Endothelial cell of umbilical vein (primary cell): ENCODE measurements around the gene ZNF717. TPM values are rescaled to one million over a fixed set of nuclear protein-coding genes. Genes with fewer than 3 reads are reported as not detected.
"Not testable (repeated sequence)": the region's sequence is repeated elsewhere in the genome, so short reads cannot be mapped to it uniquely, and the experiment has no call there.

Experiments used
- BruUV-seq: library from RNA; stranded (reverse); fragments of 400-500 nt; replicated peaks from 2 replicates; lab custom pipeline; 2021; lab: Mats Ljungman, UMichigan
- CTCF ChIA-PET: fragments of 300-600, 350-600 bp; sonication (Branson Sonifier 250); formaldehyde crosslinking; loops from one replicate; lab custom pipeline; 2021; ENCODE audit warnings: antibody characterized with exemption, inconsistent platforms; lab: Charles Lee
- POLR2A ChIA-PET: fragments of 300-600, 350-600 bp; sonication (Branson Sonifier 250); formaldehyde crosslinking; loops from one replicate; lab custom pipeline; 2021; ENCODE audit warnings: antibody characterized with exemption, inconsistent platforms; lab: Charles Lee
- DNase-seq: peaks from one replicate; pipeline ENCODE4 v3.0.0-alpha.2; 2011; ENCODE audit warnings: low read depth, low spot score
- FAIRE-seq: peaks from 2 replicates; lab custom pipeline; 2011; peaks lifted over from hg19 to GRCh38; lab: Jason Lieb, UNC
- H2AFZ ChIP-seq: 2 replicates; pipeline ENCODE4 v1.6.0; 2012; ENCODE audit warnings: low read depth, low read length, control low read depth, inconsistent platforms
- H3K27ac ChIP-seq: 2 replicates; pipeline ENCODE4 v1.5.1; 2011; ENCODE audit warnings: low read depth, mild to moderate bottlenecking, control low read depth, low read length, moderate library complexity; ENCODE audit not compliant: insufficient read depth
- H3K27me3 ChIP-seq, 2 experiments: 2 replicates each; pipeline versions ENCODE4 v1.6.0 to v1.6.1; 2011; ENCODE audit warnings: low read length in 2 of 2, mixed read lengths in 1 of 2; ENCODE audit not compliant: control insufficient read depth in 2 of 2, insufficient read depth in 2 of 2
- H3K36me3 ChIP-seq, 2 experiments: 2 replicates in 1 of 2; 3 replicates in 1 of 2; pipeline ENCODE4 v1.5.1; 2011; ENCODE audit warnings: low read length in 2 of 2, mild to moderate bottlenecking in 1 of 2, moderate library complexity in 1 of 2; ENCODE audit not compliant: control insufficient read depth in 2 of 2, insufficient read depth in 2 of 2; ENCODE audit errors: extremely low read depth in 1 of 2
- H3K4me1 ChIP-seq: 3 replicates; pipeline ENCODE4 v1.5.1; 2011; ENCODE audit warnings: mild to moderate bottlenecking, low read length; ENCODE audit not compliant: control insufficient read depth, insufficient read depth; ENCODE audit errors: extremely low read depth
- H3K4me2 ChIP-seq: 2 replicates; pipeline ENCODE4 v1.6.1; 2011; ENCODE audit warnings: low read length, control low read depth, mixed read lengths; ENCODE audit not compliant: insufficient read depth
- H3K4me3 ChIP-seq, 3 experiments: fragments of 200-600 bp in 1 of 3; sonication (generic), shearing (Covaris generic) in 1 of 3; replicated peaks in 1 of 3; 2 replicates each; pipeline ENCODE4 v1.5.1; 2011 to 2016; ENCODE audit warnings: control low read depth in 3 of 3, low read length in 3 of 3, mild to moderate bottlenecking in 2 of 3, inconsistent platforms in 1 of 3, low read depth in 1 of 3, moderate library complexity in 1 of 3; ENCODE audit not compliant: insufficient read depth in 1 of 3
- H3K79me2 ChIP-seq: 2 replicates; pipeline ENCODE4 v1.6.0; 2012; ENCODE audit warnings: low read length, inconsistent platforms; ENCODE audit not compliant: control insufficient read depth, insufficient read depth
- H3K9ac ChIP-seq: replicated peaks from 2 replicates; pipeline ENCODE3; 2011; ENCODE audit warnings: low read length, control low read depth; ENCODE audit not compliant: insufficient read depth; ENCODE audit errors: extremely low read depth
- H3K9me1 ChIP-seq: replicated peaks from 3 replicates; pipeline ENCODE4 v1.6.0; 2011; ENCODE audit warnings: mild to moderate bottlenecking, low read length; ENCODE audit not compliant: control insufficient read depth, insufficient read depth; ENCODE audit errors: extremely low read depth
- H3K9me3 ChIP-seq: replicated peaks from 2 replicates; pipeline ENCODE4 v1.5.1; 2012; ENCODE audit warnings: low read length, inconsistent platforms; ENCODE audit not compliant: control insufficient read depth, insufficient read depth
- H4K20me1 ChIP-seq: replicated peaks from 2 replicates; pipeline ENCODE3; 2011; ENCODE audit warnings: mild to moderate bottlenecking, low read length; ENCODE audit not compliant: control insufficient read depth, insufficient read depth; ENCODE audit errors: extremely low read depth
- CTCF ChIP-seq, 2 donors: IDR thresholded peaks; 1 replicate in 1 of 2; 2 replicates in 1 of 2; pipeline ENCODE4 v1.5.1; 2011; ENCODE audit warnings: low read length in 2 of 2, mild to moderate bottlenecking in 2 of 2, moderate library complexity in 2 of 2, control low read depth in 1 of 2, inconsistent platforms in 1 of 2, low read depth in 1 of 2; ENCODE audit not compliant: insufficient read depth in 1 of 2; ENCODE audit errors: extremely low read depth in 1 of 2
- EZH2 ChIP-seq: IDR thresholded peaks from 2 replicates; pipeline ENCODE4 v1.6.1; 2012; ENCODE audit warnings: borderline replicate concordance, low read depth, mild to moderate bottlenecking, moderate library complexity, low read length, inconsistent platforms; ENCODE audit not compliant: severe bottlenecking
- FOS ChIP-seq: IDR thresholded peaks from 2 replicates; pipeline ENCODE4 v1.6.1; 2011; ENCODE audit warnings: mild to moderate bottlenecking, low read length, moderate library complexity, borderline replicate concordance; ENCODE audit not compliant: insufficient read depth
- GATA2 ChIP-seq: IDR thresholded peaks from 2 replicates; pipeline ENCODE4 v1.7.0; 2011; ENCODE audit warnings: low read depth, mild to moderate bottlenecking, moderate library complexity, mixed read lengths, low read length; ENCODE audit not compliant: insufficient read length, insufficient read depth
- JUN ChIP-seq: IDR thresholded peaks from 2 replicates; pipeline ENCODE4 v1.6.1; 2011; ENCODE audit warnings: borderline replicate concordance, low read depth; ENCODE audit not compliant: insufficient read length, insufficient read depth
- MAX ChIP-seq: IDR thresholded peaks from 2 replicates; pipeline ENCODE4 v1.6.1; 2011; ENCODE audit not compliant: insufficient read depth, insufficient read length
- MYC ChIP-seq: IDR thresholded peaks from one replicate; pipeline ENCODE4 v1.6.1; 2011; ENCODE audit warnings: mild to moderate bottlenecking, low read depth, low read length
- POLR2A ChIP-seq: IDR thresholded peaks from 2 replicates; pipeline ENCODE4 v1.6.1; 2012; ENCODE audit warnings: low read depth, mild to moderate bottlenecking, control low read depth, low read length
- POLR2AphosphoS5 ChIP-seq: IDR thresholded peaks from 2 replicates; pipeline ENCODE4 v1.6.1; 2012; ENCODE audit warnings: low read depth, mild to moderate bottlenecking, control low read depth, low read length, moderate library complexity; ENCODE audit not compliant: insufficient read depth
- dilution Hi-C: fragments of 300-500 bp; cut with MboI; formaldehyde crosslinking; loops from one replicate; pipeline ENCODE4 v1.15.0; 2019; ENCODE audit warnings: low sequenced_read_pairs; ENCODE audit not compliant: extremely low pct_ligation_motif_present
- intact Hi-C: fragments of 100-400 bp; cut with micrococcal nuclease; formaldehyde crosslinking; loops from one replicate; pipeline ENCODE4 v1.10.0; 2022
- polyA plus RNA-seq, 4 experiments: library from polyadenylated mRNA; depleted of rRNA in 3 of 4; stranded (reverse) in 3 of 4; unstranded in 1 of 4; fragments of >200 nt; gene quantifications; 2 replicates each; pipeline versions ENCODE4 v1.2.1 to v1.2.3, GENCODE V29; 2011 to 2012; ENCODE audit warnings: missing spikeins in 1 of 4
- total RNA-seq: library from RNA; stranded (reverse); gene quantifications from 2 replicates; pipeline ENCODE4 v1.2.3, GENCODE V29; 2021

Gene ZNF717
- total and polyA plus RNA-seq, 2 donors (not counting 3 experiments of a cell fraction or from before 2014, with no cell fraction given), result 4.1 to 7.1 TPM

GRCh38 chr3:75781079-75781745 is 4.1 kb downstream of the ZNF717 start:
- dilution Hi-C loops (no loop called here), intact Hi-C loops (no loop called here)
- no peaks in the 10 kb centered on the region for H3K36me3 ChIP-seq
- H3K9ac ChIP-seq, result no peak overlapping the region
- FAIRE-seq, result no peak
- ChIA-PET POLR2A (no interaction called here), CTCF (no interaction called here)
- no peaks in the 10 kb centered on the region for H3K9me3 ChIP-seq
- H3K9me1 ChIP-seq, result no peaks in the 10 kb centered on the region
- H3K4me2 ChIP-seq, result no peak overlapping the region
- no TSS peak for BruUV-seq
- H3K4me1 ChIP-seq, result no peaks in the 10 kb centered on the region
- no peaks in the 10 kb centered on the region for H4K20me1 ChIP-seq
- H3K79me2 ChIP-seq, result no peaks in the 10 kb centered on the region
- no peak overlapping the region for H3K27ac ChIP-seq
- H3K4me3 ChIP-seq, result no peak overlapping the region
- no peak for DNase-seq
- no peak overlapping the region for H2AFZ ChIP-seq
- no peak for TF ChIP-seq JUN
- TF ChIP-seq EZH2, result no peak
- TF ChIP-seq CTCF (IDR thresholded peaks at IDR 0.05; ENCODE audit: extremely low read depth in 1 of 2, insufficient read depth in 1 of 2, low read depth in 1 of 2, low read length in 2 of 2), result no peak
- no peak for TF ChIP-seq FOS
- no peak for TF ChIP-seq POLR2A
- no peak for TF ChIP-seq MYC
- no peak for TF ChIP-seq POLR2AphosphoS5
- TF ChIP-seq GATA2, result no peak
- no peak for TF ChIP-seq MAX
- no peaks in the 10 kb centered on the region for H3K27me3 ChIP-seq

DNA sequence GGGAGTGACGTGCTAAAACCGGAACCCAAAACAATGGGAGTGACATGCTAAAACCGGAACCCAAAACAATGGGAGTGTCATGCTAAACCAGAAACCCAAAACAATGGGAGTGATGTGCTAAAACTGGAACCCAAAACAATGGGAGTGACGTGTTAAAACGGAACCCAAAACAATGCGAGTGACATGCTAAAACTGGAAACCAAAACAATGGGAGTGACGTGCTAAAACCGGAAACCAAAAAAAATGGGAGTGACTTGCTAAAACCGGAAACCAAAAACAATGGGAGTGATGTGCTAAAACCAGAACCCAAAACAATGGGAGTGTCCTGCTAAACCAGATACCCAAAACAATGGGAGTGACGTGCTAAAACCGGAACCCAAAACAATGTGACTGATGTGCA is 7.6 kb downstream of the ZNF717 start:
- H3K4me1 ChIP-seq, H3K9me1 ChIP-seq, CTCF ChIA-PET, H3K9ac ChIP-seq, H3K4me3 ChIP-seq, H3K27me3 ChIP-seq, FAIRE-seq, H3K27ac ChIP-seq, H2AFZ ChIP-seq, H3K79me2 ChIP-seq, H3K36me3 ChIP-seq, dilution Hi-C loops, BruUV-seq, H3K4me2 ChIP-seq, DNase-seq, H4K20me1 ChIP-seq, intact Hi-C loops, H3K9me3 ChIP-seq, POLR2A ChIA-PET: not testable (repeated sequence)

DNA sequence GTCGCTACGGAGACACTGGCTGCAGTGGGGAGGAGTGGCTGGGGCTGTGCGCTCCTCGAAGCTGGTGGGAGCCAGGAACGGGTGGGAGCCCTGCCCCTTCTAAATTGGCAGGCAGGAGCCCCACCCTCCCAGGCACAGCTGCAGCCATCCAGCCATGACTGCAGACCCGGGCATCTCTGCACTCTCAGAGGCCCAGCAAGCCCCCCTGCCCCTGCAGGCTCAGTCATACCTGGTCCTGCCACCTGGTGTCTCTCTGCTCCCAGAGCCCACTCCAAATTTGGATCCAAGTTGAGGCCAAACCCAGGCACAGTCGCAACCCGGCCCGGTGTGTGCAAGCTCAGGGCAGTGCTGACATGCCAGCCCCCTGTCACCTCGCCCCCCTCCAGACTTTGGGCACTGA is 13.7 kb downstream of the ZNF717 start:
- H3K9me1 ChIP-seq, H3K4me2 ChIP-seq, DNase-seq, FAIRE-seq, H3K9ac ChIP-seq, H3K4me3 ChIP-seq, H3K27ac ChIP-seq, H3K36me3 ChIP-seq, H3K79me2 ChIP-seq, H3K4me1 ChIP-seq, H3K9me3 ChIP-seq, intact Hi-C loops, H3K27me3 ChIP-seq, H2AFZ ChIP-seq, POLR2A ChIA-PET, CTCF ChIA-PET, H4K20me1 ChIP-seq, dilution Hi-C loops, BruUV-seq: not testable (repeated sequence)
